ENCODE data around the gene FLOT2.

GRCh38 chr17:28904800-28905199 lies 7.3 kb upstream of the FLOT2 start:
- TF ChIP-seq, protein P1, sequence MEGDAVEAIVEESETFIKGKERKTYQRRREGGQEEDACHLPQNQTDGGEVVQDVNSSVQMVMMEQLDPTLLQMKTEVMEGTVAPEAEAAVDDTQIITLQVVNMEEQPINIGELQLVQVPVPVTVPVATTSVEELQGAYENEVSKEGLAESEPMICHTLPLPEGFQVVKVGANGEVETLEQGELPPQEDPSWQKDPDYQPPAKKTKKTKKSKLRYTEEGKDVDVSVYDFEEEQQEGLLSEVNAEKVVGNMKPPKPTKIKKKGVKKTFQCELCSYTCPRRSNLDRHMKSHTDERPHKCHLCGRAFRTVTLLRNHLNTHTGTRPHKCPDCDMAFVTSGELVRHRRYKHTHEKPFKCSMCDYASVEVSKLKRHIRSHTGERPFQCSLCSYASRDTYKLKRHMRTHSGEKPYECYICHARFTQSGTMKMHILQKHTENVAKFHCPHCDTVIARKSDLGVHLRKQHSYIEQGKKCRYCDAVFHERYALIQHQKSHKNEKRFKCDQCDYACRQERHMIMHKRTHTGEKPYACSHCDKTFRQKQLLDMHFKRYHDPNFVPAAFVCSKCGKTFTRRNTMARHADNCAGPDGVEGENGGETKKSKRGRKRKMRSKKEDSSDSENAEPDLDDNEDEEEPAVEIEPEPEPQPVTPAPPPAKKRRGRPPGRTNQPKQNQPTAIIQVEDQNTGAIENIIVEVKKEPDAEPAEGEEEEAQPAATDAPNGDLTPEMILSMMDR (IDR thresholded peaks at IDR 0.05), result no peak
- TF ChIP-seq EZH2 (IDR thresholded peaks at IDR 0.05), result no peak
- no peak for TF ChIP-seq EZH2phosphoT487 (IDR thresholded peaks at IDR 0.05)

Measured in neural progenitor cell (in vitro differentiated cells).